Panc1 (cell line): Measurements from ENCODE around the gene OR2V2. TPM values are rescaled to one million over a fixed set of nuclear protein-coding genes. Genes with fewer than 3 reads are reported as not detected.

Experiments used
- ATAC-seq: fragments of 200-7000 bp; cut with Tn5 transposase; 2 replicates; pipeline ENCODE4 v1.9.1; 2020; ENCODE audit warnings: mild to moderate bottlenecking, moderate library complexity
- BruUV-seq: library from RNA; stranded (reverse); fragments of 400-500 nt; replicated peaks from 2 replicates; lab custom pipeline; 2021; lab: Mats Ljungman, UMichigan
- CTCF ChIA-PET: fragments of 300-600 bp; sonication (Branson Sonifier 250); formaldehyde crosslinking; loops from one replicate; lab custom pipeline; 2022; ENCODE audit warnings: antibody characterized with exemption; lab: Charles Lee
- POLR2A ChIA-PET: fragments of 300-600 bp; sonication (Branson Sonifier 250); formaldehyde crosslinking; loops from one replicate; lab custom pipeline; 2022; ENCODE audit warnings: antibody characterized with exemption; lab: Charles Lee
- DNase-seq: peaks from one replicate; pipeline ENCODE4 v3.0.0-alpha.2; 2010; ENCODE audit warnings: low read depth, low spot score
- H3K27ac ChIP-seq: 2 replicates; pipeline ENCODE4 v1.5.1; 2011; ENCODE audit warnings: mild to moderate bottlenecking, low read length, inconsistent platforms
- H3K27me3 ChIP-seq: fragments of 200-500 bp; sonication (Bioruptor generic); 2 replicates; pipeline ENCODE4 v1.6.0; 2014; ENCODE audit warnings: low read length, inconsistent platforms; ENCODE audit not compliant: control insufficient read depth, insufficient read depth
- H3K36me3 ChIP-seq: fragments of 200-500 bp; sonication (Bioruptor generic); 2 replicates; pipeline ENCODE4 v1.5.1; 2014; ENCODE audit warnings: inconsistent platforms, mild to moderate bottlenecking, low read length, moderate library complexity; ENCODE audit not compliant: control insufficient read depth, insufficient read depth
- H3K4me1 ChIP-seq: 2 replicates; pipeline ENCODE4 v1.5.1; 2011; ENCODE audit warnings: inconsistent platforms, mild to moderate bottlenecking, low read length, moderate library complexity; ENCODE audit not compliant: control insufficient read depth, insufficient read depth
- H3K4me3 ChIP-seq, 2 experiments: 2 replicates each; pipeline ENCODE4 v1.5.1; 2011 to 2012; ENCODE audit warnings: low read depth in 2 of 2, low read length in 2 of 2, mild to moderate bottlenecking in 2 of 2, inconsistent platforms in 1 of 2, moderate library complexity in 1 of 2
- H3K9me3 ChIP-seq: fragments of 200-500 bp; sonication (Bioruptor generic); 2 replicates; pipeline ENCODE4 v1.5.1; 2014; ENCODE audit warnings: low read depth, mild to moderate bottlenecking, inconsistent platforms, low read length, moderate library complexity; ENCODE audit not compliant: control insufficient read depth, insufficient read depth
- POLR2AphosphoS5 ChIP-seq: IDR thresholded peaks from 2 replicates; pipeline ENCODE4 v1.6.1; 2012; ENCODE audit warnings: mild to moderate bottlenecking, low read depth, low read length, moderate library complexity
- SIN3A ChIP-seq: IDR thresholded peaks from 2 replicates; pipeline ENCODE4 v1.6.1; 2012; ENCODE audit warnings: low read depth, mild to moderate bottlenecking, low read length, moderate library complexity, borderline replicate concordance; ENCODE audit not compliant: insufficient read depth
- TCF7L2 ChIP-seq: IDR thresholded peaks from 2 replicates; pipeline ENCODE4 v1.6.1; 2011; ENCODE audit warnings: mild to moderate bottlenecking, low read depth, low read length, inconsistent platforms
- in situ Hi-C: cut with HindIII; loops from 2 replicates; pipeline ENCODE4 v1.10.0; 2016; ENCODE audit warnings: low sequenced_read_pairs, low pct_unique_long_range_greater_than_20kb
- intact Hi-C: fragments of 100-400 bp; cut with micrococcal nuclease; formaldehyde crosslinking; loops from one replicate; pipeline ENCODE4 v1.10.0; 2022; ENCODE audit not compliant: unreplicated experiment
- total RNA-seq: library from RNA; stranded (reverse); gene quantifications from one replicate; pipeline ENCODE4 v1.2.1, GENCODE V29; 2021; ENCODE audit not compliant: unreplicated experiment
- TF ChIP-seq, protein P1 (sequence below), 2 experiments: IDR thresholded peaks; 2 replicates each; pipeline ENCODE4 v1.6.1; 2011 to 2012; ENCODE audit warnings: low read depth in 2 of 2, control low read depth in 1 of 2, low read length in 1 of 2, mild to moderate bottlenecking in 1 of 2, moderate library complexity in 1 of 2; ENCODE audit not compliant: insufficient read depth in 1 of 2
- TF ChIP-seq, protein P2 (sequence below): fragments of 450-650 bp; IDR thresholded peaks from 2 replicates; pipeline ENCODE4 v1.5.1; 2017; ENCODE audit warnings: mild to moderate bottlenecking

Gene OR2V2
- total RNA-seq, 1 experiment from 2014 or later = not detected

DNA sequence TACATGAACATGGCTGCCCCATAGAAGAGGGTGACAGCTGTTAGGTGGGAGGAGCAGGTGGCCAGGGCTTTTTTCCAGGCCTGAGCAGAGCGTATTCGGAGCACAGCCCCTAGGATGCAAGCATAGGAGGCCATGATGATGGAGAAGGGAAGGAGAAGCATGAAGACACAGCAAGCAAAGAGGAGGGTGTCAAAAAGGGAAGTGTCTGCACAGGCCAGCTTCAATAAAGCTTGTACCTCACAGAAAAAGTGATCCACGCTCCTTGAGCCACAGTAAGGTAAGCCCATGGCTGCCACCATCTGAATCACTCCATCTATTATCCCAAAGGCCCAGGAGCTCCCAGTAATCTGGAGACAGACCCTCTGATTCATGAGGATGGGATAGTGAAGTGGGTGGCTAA lies 22.9 kb upstream of the OR2V2 start:
- H3K4me3 ChIP-seq = no peak overlapping the region
- no TSS peak for BruUV-seq
- no peaks in the 10 kb centered on the region for H3K36me3 ChIP-seq
- in situ Hi-C loops (no loop called here), intact Hi-C loops (no loop called here)
- TF ChIP-seq POLR2AphosphoS5 (no peak), SIN3A (no peak), TCF7L2 (no peak)
- TF ChIP-seq, protein P1, sequence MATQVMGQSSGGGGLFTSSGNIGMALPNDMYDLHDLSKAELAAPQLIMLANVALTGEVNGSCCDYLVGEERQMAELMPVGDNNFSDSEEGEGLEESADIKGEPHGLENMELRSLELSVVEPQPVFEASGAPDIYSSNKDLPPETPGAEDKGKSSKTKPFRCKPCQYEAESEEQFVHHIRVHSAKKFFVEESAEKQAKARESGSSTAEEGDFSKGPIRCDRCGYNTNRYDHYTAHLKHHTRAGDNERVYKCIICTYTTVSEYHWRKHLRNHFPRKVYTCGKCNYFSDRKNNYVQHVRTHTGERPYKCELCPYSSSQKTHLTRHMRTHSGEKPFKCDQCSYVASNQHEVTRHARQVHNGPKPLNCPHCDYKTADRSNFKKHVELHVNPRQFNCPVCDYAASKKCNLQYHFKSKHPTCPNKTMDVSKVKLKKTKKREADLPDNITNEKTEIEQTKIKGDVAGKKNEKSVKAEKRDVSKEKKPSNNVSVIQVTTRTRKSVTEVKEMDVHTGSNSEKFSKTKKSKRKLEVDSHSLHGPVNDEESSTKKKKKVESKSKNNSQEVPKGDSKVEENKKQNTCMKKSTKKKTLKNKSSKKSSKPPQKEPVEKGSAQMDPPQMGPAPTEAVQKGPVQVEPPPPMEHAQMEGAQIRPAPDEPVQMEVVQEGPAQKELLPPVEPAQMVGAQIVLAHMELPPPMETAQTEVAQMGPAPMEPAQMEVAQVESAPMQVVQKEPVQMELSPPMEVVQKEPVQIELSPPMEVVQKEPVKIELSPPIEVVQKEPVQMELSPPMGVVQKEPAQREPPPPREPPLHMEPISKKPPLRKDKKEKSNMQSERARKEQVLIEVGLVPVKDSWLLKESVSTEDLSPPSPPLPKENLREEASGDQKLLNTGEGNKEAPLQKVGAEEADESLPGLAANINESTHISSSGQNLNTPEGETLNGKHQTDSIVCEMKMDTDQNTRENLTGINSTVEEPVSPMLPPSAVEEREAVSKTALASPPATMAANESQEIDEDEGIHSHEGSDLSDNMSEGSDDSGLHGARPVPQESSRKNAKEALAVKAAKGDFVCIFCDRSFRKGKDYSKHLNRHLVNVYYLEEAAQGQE (IDR thresholded peaks at IDR 0.05; ENCODE audit: insufficient read depth in 1 of 2, low read depth in 2 of 2, low read length in 1 of 2) = no peak
- TF ChIP-seq, protein P2, sequence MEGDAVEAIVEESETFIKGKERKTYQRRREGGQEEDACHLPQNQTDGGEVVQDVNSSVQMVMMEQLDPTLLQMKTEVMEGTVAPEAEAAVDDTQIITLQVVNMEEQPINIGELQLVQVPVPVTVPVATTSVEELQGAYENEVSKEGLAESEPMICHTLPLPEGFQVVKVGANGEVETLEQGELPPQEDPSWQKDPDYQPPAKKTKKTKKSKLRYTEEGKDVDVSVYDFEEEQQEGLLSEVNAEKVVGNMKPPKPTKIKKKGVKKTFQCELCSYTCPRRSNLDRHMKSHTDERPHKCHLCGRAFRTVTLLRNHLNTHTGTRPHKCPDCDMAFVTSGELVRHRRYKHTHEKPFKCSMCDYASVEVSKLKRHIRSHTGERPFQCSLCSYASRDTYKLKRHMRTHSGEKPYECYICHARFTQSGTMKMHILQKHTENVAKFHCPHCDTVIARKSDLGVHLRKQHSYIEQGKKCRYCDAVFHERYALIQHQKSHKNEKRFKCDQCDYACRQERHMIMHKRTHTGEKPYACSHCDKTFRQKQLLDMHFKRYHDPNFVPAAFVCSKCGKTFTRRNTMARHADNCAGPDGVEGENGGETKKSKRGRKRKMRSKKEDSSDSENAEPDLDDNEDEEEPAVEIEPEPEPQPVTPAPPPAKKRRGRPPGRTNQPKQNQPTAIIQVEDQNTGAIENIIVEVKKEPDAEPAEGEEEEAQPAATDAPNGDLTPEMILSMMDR = no peak
- ChIA-PET CTCF (no interaction called here), POLR2A (no interaction called here)
- H3K27ac ChIP-seq = no peak overlapping the region
- H3K9me3 ChIP-seq = no peaks in the 10 kb centered on the region
- DNase-seq = no peak
- no peaks in the 10 kb centered on the region for H3K27me3 ChIP-seq
- no peak for ATAC-seq
- H3K4me1 ChIP-seq = peaks cover 11% of the 10 kb centered on the region; the same call in 1 of the 2 replicates

DNA sequence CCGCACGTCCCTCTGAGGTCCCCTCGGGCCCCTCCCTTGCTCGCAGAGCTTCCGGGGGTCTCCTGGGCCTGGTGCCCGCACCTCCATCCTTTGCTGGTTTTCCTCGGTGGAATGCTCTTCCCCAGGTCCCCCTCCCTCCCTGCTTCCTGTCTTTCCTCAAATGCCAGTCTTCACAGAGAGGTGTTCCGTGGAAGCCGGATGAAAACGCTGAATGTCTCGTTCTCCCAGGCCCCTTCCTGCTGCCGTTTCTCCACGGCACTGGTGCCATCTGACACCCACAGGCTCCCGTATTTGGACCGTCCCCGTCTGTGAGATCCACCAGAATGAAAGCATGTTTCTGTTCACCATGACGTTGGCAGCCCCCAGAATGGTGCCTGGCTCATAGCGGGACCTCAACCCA lies 20.5 kb upstream of the OR2V2 start:
- no peak overlapping the region for H3K27ac ChIP-seq
- TF ChIP-seq, protein P2 = no peak
- no peak for DNase-seq
- in situ Hi-C loops = no loop called here
- no peaks in the 10 kb centered on the region for H3K36me3 ChIP-seq
- ATAC-seq = no peak
- H3K4me1 ChIP-seq = no peaks in the 10 kb centered on the region
- intact Hi-C loops = no loop called here
- BruUV-seq = no TSS peak
- H3K27me3 ChIP-seq = no peaks in the 10 kb centered on the region
- POLR2A ChIA-PET = no interaction called here
- no peaks in the 10 kb centered on the region for H3K9me3 ChIP-seq
- CTCF ChIA-PET = no interaction called here
- H3K4me3 ChIP-seq = no peak overlapping the region

DNA sequence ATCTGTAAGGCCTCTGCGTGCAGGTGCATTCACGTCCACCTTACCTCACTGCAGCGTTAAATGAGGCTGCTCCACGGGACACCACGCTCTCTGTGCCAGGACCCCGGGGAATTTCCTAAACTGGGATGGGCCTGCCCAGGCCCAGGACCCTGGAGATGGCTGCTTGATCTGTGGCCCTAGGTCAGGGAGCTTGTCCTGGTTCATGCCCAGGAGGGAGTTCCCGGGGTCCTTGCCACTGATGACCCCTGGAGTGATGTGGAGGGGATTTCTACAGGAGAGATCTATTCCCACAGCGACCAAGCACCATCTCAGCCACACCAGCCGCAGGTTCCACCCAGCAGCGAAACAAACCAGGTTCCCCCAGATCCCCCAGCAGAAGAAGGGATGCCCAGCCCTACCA lies 19.9 kb upstream of the OR2V2 start:
- no peak for TF ChIP-seq POLR2AphosphoS5
- no peak for TF ChIP-seq TCF7L2
- TF ChIP-seq SIN3A = no peak
- TF ChIP-seq, protein P1 (IDR thresholded peaks at IDR 0.05; ENCODE audit: insufficient read depth in 1 of 2, low read depth in 2 of 2, low read length in 1 of 2) = no peak
- TF ChIP-seq, protein P2 = no peak
- no TSS peak for BruUV-seq
- CTCF ChIA-PET = no interaction called here

More for the DNA sequence above, 19.9 kb upstream of the OR2V2 start:
- H3K4me3 ChIP-seq = no peak overlapping the region
- intact Hi-C loops (no loop called here), in situ Hi-C loops (no loop called here)
- no peaks in the 10 kb centered on the region for H3K9me3 ChIP-seq
- H3K27me3 ChIP-seq = no peaks in the 10 kb centered on the region
- H3K36me3 ChIP-seq = no peaks in the 10 kb centered on the region
- H3K27ac ChIP-seq = no peak overlapping the region
- DNase-seq = no peak
- no peaks in the 10 kb centered on the region for H3K4me1 ChIP-seq
- POLR2A ChIA-PET = no interaction called here
- ATAC-seq = no peak
